ENCODE data around the gene BNC2.

Gene BNC2

DNA sequence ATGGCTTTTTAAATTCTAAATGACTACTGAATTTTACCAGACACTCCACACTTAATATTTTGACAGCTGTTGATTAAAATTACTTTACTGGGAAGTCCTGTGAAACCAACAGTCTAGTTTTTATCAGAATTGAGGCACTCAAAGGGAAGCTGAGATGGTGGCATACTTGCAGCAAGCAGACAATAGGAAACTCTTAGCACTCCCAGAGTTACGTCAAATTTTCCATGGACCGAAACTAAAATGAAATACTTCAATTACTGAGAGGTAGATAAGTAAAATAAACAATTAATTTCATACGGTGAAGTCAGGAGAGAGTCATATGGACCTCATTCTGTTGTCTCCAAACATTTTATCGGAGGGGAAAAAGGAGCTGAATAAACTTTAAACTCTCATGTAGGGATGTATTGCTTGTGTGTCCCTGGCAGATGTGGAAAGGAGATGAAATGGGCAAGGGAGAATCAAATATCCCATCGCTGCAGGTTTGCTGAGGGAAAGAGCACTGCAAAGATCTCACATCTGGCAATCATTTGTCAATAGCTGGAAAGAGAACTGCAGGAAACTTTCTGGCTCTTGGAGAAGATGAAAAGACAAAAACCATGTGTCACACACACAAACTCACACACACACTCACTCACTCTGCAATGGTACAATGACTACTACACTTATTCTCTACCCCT, 189.4 kb downstream of the BNC2 start (continued):
- TF ChIP-seq, protein P1, sequence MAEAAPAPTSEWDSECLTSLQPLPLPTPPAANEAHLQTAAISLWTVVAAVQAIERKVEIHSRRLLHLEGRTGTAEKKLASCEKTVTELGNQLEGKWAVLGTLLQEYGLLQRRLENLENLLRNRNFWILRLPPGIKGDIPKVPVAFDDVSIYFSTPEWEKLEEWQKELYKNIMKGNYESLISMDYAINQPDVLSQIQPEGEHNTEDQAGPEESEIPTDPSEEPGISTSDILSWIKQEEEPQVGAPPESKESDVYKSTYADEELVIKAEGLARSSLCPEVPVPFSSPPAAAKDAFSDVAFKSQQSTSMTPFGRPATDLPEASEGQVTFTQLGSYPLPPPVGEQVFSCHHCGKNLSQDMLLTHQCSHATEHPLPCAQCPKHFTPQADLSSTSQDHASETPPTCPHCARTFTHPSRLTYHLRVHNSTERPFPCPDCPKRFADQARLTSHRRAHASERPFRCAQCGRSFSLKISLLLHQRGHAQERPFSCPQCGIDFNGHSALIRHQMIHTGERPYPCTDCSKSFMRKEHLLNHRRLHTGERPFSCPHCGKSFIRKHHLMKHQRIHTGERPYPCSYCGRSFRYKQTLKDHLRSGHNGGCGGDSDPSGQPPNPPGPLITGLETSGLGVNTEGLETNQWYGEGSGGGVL (tag by site-specific recombination; IDR thresholded peaks at IDR 0.05): peak; percentile 56
- TF ChIP-seq, protein P2, sequence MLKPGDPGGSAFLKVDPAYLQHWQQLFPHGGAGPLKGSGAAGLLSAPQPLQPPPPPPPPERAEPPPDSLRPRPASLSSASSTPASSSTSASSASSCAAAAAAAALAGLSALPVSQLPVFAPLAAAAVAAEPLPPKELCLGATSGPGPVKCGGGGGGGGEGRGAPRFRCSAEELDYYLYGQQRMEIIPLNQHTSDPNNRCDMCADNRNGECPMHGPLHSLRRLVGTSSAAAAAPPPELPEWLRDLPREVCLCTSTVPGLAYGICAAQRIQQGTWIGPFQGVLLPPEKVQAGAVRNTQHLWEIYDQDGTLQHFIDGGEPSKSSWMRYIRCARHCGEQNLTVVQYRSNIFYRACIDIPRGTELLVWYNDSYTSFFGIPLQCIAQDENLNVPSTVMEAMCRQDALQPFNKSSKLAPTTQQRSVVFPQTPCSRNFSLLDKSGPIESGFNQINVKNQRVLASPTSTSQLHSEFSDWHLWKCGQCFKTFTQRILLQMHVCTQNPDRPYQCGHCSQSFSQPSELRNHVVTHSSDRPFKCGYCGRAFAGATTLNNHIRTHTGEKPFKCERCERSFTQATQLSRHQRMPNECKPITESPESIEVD (tag by site-specific recombination; IDR thresholded peaks at IDR 0.05): peak; percentile 68
- no peak for TF ChIP-seq ZNF394 (tag by site-specific recombination; IDR thresholded peaks at IDR 0.05; ENCODE audit: borderline replicate concordance)
- TF ChIP-seq, protein P3, sequence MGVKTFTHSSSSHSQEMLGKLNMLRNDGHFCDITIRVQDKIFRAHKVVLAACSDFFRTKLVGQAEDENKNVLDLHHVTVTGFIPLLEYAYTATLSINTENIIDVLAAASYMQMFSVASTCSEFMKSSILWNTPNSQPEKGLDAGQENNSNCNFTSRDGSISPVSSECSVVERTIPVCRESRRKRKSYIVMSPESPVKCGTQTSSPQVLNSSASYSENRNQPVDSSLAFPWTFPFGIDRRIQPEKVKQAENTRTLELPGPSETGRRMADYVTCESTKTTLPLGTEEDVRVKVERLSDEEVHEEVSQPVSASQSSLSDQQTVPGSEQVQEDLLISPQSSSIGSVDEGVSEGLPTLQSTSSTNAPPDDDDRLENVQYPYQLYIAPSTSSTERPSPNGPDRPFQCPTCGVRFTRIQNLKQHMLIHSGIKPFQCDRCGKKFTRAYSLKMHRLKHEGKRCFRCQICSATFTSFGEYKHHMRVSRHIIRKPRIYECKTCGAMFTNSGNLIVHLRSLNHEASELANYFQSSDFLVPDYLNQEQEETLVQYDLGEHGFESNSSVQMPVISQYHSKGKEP (tag by site-specific recombination; IDR thresholded peaks at IDR 0.05): 0 out of 2 replicates have a peak, but pooled peaks have one; percentile 11
- TF ChIP-seq, protein P4, sequence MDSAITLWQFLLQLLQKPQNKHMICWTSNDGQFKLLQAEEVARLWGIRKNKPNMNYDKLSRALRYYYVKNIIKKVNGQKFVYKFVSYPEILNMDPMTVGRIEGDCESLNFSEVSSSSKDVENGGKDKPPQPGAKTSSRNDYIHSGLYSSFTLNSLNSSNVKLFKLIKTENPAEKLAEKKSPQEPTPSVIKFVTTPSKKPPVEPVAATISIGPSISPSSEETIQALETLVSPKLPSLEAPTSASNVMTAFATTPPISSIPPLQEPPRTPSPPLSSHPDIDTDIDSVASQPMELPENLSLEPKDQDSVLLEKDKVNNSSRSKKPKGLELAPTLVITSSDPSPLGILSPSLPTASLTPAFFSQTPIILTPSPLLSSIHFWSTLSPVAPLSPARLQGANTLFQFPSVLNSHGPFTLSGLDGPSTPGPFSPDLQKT (IDR thresholded peaks at IDR 0.05; ENCODE audit: borderline replicate concordance, low read depth, low read length): no peak
- peak; percentile 52; the same call in 1 of the 2 replicates for TF ChIP-seq TRIM28 (IDR thresholded peaks at IDR 0.05; ENCODE audit: borderline replicate concordance, low read length)
- 0 out of 2 replicates have a peak, but pooled peaks have one; percentile 20 for TF ChIP-seq ZEB2 (tag by site-specific recombination; IDR thresholded peaks at IDR 0.05)
- peak; percentile 23; the same call in 1 of the 2 replicates for TF ChIP-seq ZNF629 (tag by site-specific recombination; IDR thresholded peaks at IDR 0.05)
- TF ChIP-seq SP2 (tag by site-specific recombination; IDR thresholded peaks at IDR 0.05): no peak

DNA sequence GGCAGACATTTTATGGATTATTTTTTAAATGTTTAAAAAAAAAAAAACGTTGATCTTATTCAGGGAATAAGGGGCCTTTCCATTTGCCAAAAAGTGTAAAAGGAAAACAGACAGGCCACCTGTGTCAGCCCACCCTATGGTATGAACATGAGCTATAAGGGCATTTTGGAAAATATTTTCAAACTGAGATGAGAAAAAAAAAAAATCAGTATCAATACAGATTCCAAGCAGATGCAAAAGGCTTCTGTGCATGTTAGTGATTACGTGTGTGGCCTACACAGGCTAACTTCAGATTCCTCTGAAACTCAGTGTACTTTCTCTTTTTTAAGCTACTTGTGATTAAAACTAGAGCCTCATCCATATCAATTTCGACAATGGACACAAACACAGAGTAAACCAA, 189.9 kb downstream of the BNC2 start:
- Histone ChIP-seq H3K27ac (ENCODE audit: extremely low read depth, low read depth, low read length) (0 out of 2 replicates have a peak overlapping the region, but pooled peaks have one; percentile 39), H3K36me3 (ENCODE audit: control insufficient read depth in 2 of 2, insufficient read depth in 1 of 2, low read length in 2 of 2) (no peaks in the 10 kb centered on the region), H3K4me1 (ENCODE audit: control insufficient read depth, insufficient read depth, low read length) (peaks cover 2% of the 10 kb centered on the region; the same call in 1 of the 2 replicates), H3K9me3 (ENCODE audit: control insufficient read depth, insufficient read depth, low read depth, low read length) (no peaks in the 10 kb centered on the region), H3K4me3 (ENCODE audit: low read depth, low read length) (no peak overlapping the region)
- CTCF ChIA-PET: interaction anchor here (0.6 to 0.7 kb wide), 2 partner anchors 23 to 62 kb away, joined by 4 read pairs; no protein-coding TSS in a partner anchor
- POLR2A ChIA-PET: no interaction called here
- TF ChIP-seq ZNF292 (tag by site-specific recombination; IDR thresholded peaks at IDR 0.05; ENCODE audit: borderline replicate concordance, low read depth) (no peak), ZNF214 (tag by site-specific recombination; IDR thresholded peaks at IDR 0.05; ENCODE audit: borderline replicate concordance) (no peak), ZBTB1 (tag by site-specific recombination; IDR thresholded peaks at IDR 0.05) (no peak), ZNF830 (tag by site-specific recombination; IDR thresholded peaks at IDR 0.05; ENCODE audit: low read depth) (no peak)

DNA sequence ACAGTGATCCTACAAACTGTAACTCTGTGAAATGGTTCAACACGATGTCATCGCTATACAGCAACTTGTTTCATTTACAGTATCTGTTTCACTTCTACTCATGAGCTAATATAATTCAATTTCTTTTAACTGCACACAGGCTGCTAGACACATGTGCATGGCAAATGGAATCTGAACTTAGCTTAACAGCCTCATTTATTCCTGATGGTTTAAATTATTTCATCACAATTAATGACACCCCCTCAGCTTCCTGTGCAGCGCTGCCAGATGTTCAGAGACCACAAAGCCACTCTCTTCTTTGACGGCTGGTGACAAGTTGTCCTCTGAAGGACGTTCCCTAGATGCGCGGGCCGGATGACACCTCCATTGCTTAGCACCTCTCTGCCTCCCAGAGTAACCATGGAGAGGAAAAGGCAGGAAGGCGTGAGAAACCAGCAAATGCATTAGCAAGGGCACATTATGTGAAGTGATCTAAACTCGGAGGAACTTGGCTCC, 191.1 kb downstream of the BNC2 start:
- H3K4me3 ChIP-seq (ENCODE audit: low read depth, low read length): no peak overlapping the region
- no peaks in the 10 kb centered on the region for H3K9me3 ChIP-seq (ENCODE audit: control insufficient read depth, insufficient read depth, low read depth, low read length)
- TF ChIP-seq YY2 (tag by site-specific recombination; IDR thresholded peaks at IDR 0.05): no peak
- TF ChIP-seq, protein P5, sequence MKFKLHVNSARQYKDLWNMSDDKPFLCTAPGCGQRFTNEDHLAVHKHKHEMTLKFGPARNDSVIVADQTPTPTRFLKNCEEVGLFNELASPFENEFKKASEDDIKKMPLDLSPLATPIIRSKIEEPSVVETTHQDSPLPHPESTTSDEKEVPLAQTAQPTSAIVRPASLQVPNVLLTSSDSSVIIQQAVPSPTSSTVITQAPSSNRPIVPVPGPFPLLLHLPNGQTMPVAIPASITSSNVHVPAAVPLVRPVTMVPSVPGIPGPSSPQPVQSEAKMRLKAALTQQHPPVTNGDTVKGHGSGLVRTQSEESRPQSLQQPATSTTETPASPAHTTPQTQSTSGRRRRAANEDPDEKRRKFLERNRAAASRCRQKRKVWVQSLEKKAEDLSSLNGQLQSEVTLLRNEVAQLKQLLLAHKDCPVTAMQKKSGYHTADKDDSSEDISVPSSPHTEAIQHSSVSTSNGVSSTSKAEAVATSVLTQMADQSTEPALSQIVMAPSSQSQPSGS (tag by site-specific recombination; IDR thresholded peaks at IDR 0.05; ENCODE audit: low read depth): peak; percentile 54; the same call in 1 of the 2 replicates
- H3K36me3 ChIP-seq (ENCODE audit: control insufficient read depth in 2 of 2, insufficient read depth in 1 of 2, low read length in 2 of 2): no peaks in the 10 kb centered on the region
- peaks cover 2% of the 10 kb centered on the region; the same call in 1 of the 2 replicates for H3K4me1 ChIP-seq (ENCODE audit: control insufficient read depth, insufficient read depth, low read length)
- H3K27ac ChIP-seq (ENCODE audit: extremely low read depth, low read depth, low read length): no peak overlapping the region
- CTCF ChIA-PET: no interaction called here
- POLR2A ChIA-PET: no interaction called here

Data from HEK293 (cell line).